ENCODE measurements around the gene PCNX2.

The PCNX2 gene

GRCh38 chr1:232944347-232944746, 351.2 kb downstream of the PCNX2 start:
- H3K27me3 ChIP-seq (replicated peaks) = no peaks in the 10 kb centered on the region
- DNase-seq = no peak
- TF ChIP-seq CTCF (IDR thresholded peaks at IDR 0.05; ENCODE audit: low read depth, low read length, missing control alignments) = no peak
- no peaks in the 10 kb centered on the region for H3K36me3 ChIP-seq (replicated peaks)
- no peak overlapping the region for H3K4me3 ChIP-seq (ENCODE audit: low read depth, low read length)
- H3K27ac ChIP-seq = no peak overlapping the region
- in situ Hi-C loops (cut with HindIII; ENCODE audit: low pct_ligation_motif_present, low sequenced_read_pairs) = no loop called here

- no peaks in the 10 kb centered on the region for H3K36me3 ChIP-seq (replicated peaks)
- in situ Hi-C loops (cut with HindIII; ENCODE audit: low pct_ligation_motif_present, low sequenced_read_pairs) = no loop called here
- H3K27ac ChIP-seq = no peak overlapping the region
- H3K27me3 ChIP-seq (replicated peaks) = no peaks in the 10 kb centered on the region
- no peak for TF ChIP-seq CTCF (IDR thresholded peaks at IDR 0.05; ENCODE audit: low read depth, low read length, missing control alignments)
- no peak overlapping the region for H3K4me3 ChIP-seq (ENCODE audit: low read depth, low read length)
- no peak for DNase-seq
Observed at GRCh38 chr1:232943679-232944252, 351.8 kb downstream of the PCNX2 start.

DNA sequence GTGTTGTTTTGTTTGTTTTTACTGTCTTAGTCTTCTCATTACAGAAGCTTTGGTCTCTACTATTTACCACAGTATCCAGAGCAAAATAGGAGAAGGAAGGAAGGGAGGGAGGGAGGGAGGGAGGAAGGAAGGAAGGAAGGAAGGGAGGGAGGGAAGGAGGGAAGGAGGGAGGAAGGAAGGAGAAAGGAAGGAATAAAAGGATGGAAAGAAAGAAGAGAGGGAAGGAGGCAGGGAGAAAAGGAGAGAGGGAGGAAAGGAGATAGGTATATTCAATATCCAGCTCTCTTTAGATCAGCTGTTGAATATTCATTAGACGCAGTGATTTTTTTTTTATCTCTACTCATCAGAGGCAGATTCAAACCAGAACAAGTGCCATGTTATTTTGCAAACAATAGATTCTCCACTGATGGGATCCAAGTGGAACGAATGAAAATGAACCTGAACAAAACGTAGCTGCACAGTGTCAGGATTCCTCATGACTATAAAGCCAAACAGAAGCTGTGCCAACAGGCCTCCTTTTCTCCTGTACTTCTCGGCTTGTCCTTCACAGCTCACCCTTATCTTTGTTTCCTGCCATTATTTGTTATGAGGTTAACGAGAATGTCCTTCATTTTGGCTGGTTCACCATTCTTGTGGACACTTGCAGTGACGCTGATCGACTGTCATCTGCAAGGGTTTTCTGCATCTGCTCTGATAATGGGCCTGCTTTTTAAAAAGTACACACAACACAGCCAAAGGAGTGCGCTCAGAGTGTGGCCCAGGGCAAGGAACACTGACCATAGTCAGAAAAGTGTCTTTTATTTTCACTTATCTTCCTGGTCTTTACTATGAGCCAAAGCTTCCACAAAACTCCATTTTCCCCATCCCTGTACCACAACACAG, 352.9 kb downstream of the PCNX2 start:
- H3K27ac ChIP-seq = no peak overlapping the region

DNA sequence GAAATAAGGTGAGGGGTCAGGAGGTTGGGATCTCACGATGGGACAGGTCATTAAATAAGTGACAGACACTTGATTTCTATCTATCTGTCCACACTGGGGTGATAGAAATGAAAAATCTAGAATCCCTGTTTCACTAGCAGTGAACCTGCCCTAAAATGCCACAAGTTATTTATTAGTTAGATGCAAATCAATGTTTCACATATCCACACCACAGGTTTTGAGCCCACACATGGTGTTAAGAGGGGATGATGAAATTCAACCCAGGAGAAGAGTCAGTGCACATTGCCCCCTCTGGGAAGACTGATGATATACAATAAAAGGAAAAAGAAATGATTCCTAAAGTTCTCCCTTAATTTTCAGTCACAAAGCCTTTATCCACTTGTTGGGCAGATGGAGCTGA, 355.3 kb downstream of the PCNX2 start:
- H3K27me3 ChIP-seq (replicated peaks) = no peaks in the 10 kb centered on the region
- TF ChIP-seq CTCF (IDR thresholded peaks at IDR 0.05; ENCODE audit: low read depth, low read length, missing control alignments) = no peak
- in situ Hi-C loops (cut with HindIII; ENCODE audit: low pct_ligation_motif_present, low sequenced_read_pairs) = no loop called here
- DNase-seq = no peak
- no peaks in the 10 kb centered on the region for H3K36me3 ChIP-seq (replicated peaks)
- no peak overlapping the region for H3K27ac ChIP-seq
- H3K4me3 ChIP-seq (ENCODE audit: low read depth, low read length) = no peak overlapping the region

More for the DNA sequence above, 352.9 kb downstream of the PCNX2 start:
- H3K36me3 ChIP-seq (replicated peaks) = no peaks in the 10 kb centered on the region
- no peak for DNase-seq
- no peak for TF ChIP-seq CTCF (IDR thresholded peaks at IDR 0.05; ENCODE audit: low read depth, low read length, missing control alignments)
- no peak overlapping the region for H3K4me3 ChIP-seq (ENCODE audit: low read depth, low read length)
- in situ Hi-C loops (cut with HindIII; ENCODE audit: low pct_ligation_motif_present, low sequenced_read_pairs) = no loop called here
- no peaks in the 10 kb centered on the region for H3K27me3 ChIP-seq (replicated peaks)

- H3K27ac ChIP-seq = no peak overlapping the region
- in situ Hi-C loops (cut with HindIII; ENCODE audit: low pct_ligation_motif_present, low sequenced_read_pairs) = no loop called here
- H3K4me3 ChIP-seq (ENCODE audit: low read depth, low read length) = no peak overlapping the region
- no peak for DNase-seq
- no peak for TF ChIP-seq CTCF (IDR thresholded peaks at IDR 0.05; ENCODE audit: low read depth, low read length, missing control alignments)
- H3K36me3 ChIP-seq (replicated peaks) = no peaks in the 10 kb centered on the region
- H3K27me3 ChIP-seq (replicated peaks) = no peaks in the 10 kb centered on the region
Observed at GRCh38 chr1:232939748-232940147, 355.8 kb downstream of the PCNX2 start.
